HepG2 (cell line): ENCODE data around the gene RHOG. TPM values are rescaled to one million over a fixed set of nuclear protein-coding genes. Genes with fewer than 3 reads are reported as not detected.

Experiments
- CAMTA2 ChIP-seq: sonication (generic); formaldehyde crosslinking; IDR thresholded peaks from 2 replicates; pipeline ENCODE4 v1.4.0; 2020; ENCODE audit warnings: mild to moderate bottlenecking, missing genetic modification reagents, borderline replicate concordance
- CCAR2 ChIP-seq: fragments of 200-400 bp; formaldehyde crosslinking; optimal IDR thresholded peaks from 2 replicates; pipeline ENCODE3; 2018; ENCODE audit warnings: low read depth, mild to moderate bottlenecking, low read length, moderate library complexity
- HNF4A ChIP-seq: sonication (generic); formaldehyde crosslinking; IDR thresholded peaks from 2 replicates; pipeline ENCODE4 v1.4.0; 2020; ENCODE audit warnings: missing genetic modification reagents
- NR2F1 ChIP-seq, 2 experiments: fragments of 450-650 bp in 1 of 2; formaldehyde crosslinking in 1 of 2; IDR thresholded peaks; 2 replicates each; pipeline versions ENCODE4 v1.5.0 to v1.6.1; 2016 to 2020; ENCODE audit warnings: mild to moderate bottlenecking in 1 of 2, missing compliant biosample characterization in 1 of 2, missing genetic modification reagents in 1 of 2, moderate library complexity in 1 of 2
- PPARG ChIP-seq: conservative IDR thresholded peaks from 2 replicates; pipeline ENCODE4 v1.6.1; 2016; ENCODE audit warnings: missing biosample characterization, missing genetic modification reagents
- RARA ChIP-seq: IDR thresholded peaks from 2 replicates; pipeline ENCODE4 v1.6.1; 2016; ENCODE audit warnings: missing genetic modification reagents, missing compliant biosample characterization
- SMAD1 ChIP-seq: sonication (generic); formaldehyde crosslinking; IDR thresholded peaks from 2 replicates; pipeline ENCODE4 v1.4.0; 2020; ENCODE audit warnings: missing genetic modification reagents, low read depth, mild to moderate bottlenecking, borderline replicate concordance
- ZNF264 ChIP-seq: sonication (generic); formaldehyde crosslinking; IDR thresholded peaks from 2 replicates; pipeline ENCODE4 v1.4.0; 2020; ENCODE audit warnings: missing genetic modification reagents
- ZNF292 ChIP-seq: sonication (generic); formaldehyde crosslinking; IDR thresholded peaks from 2 replicates; pipeline ENCODE4 v1.8.1; 2022; ENCODE audit warnings: mild to moderate bottlenecking, low read depth, missing genetic modification reagents, borderline replicate concordance
- ZNF800 ChIP-seq: sonication (generic); formaldehyde crosslinking; IDR thresholded peaks from 2 replicates; pipeline ENCODE4 v1.4.0; 2020; ENCODE audit warnings: missing genetic modification reagents
- polyA plus RNA-seq, 8 experiments: library from polyadenylated mRNA; depleted of rRNA in 3 of 8; stranded (reverse) in 7 of 8; unstranded in 1 of 8; fragments of >200 nt; fragmentation: Illumina TruSeq in 4 of 8; extraction: Trizol in 4 of 8; gene quantifications; 2 replicates each; pipeline versions ENCODE4 v1.2.1 to v1.2.3, GENCODE V29; 2011 to 2016; ENCODE audit warnings: low read depth in 4 of 8, missing spikeins in 1 of 8, mixed read lengths in 1 of 8; ENCODE audit not compliant: insufficient read depth in 1 of 8
- total RNA-seq, 5 experiments: library from RNA; depleted of rRNA; stranded (reverse); fragments of >200 nt; fragmentation: Illumina TruSeq; extraction: Trizol; gene quantifications; 2 replicates each; pipeline ENCODE4 v1.2.3, GENCODE V29; 2016; ENCODE audit warnings: low read depth in 1 of 5
- TF ChIP-seq, protein P1 (sequence below): sonication (generic); formaldehyde crosslinking; IDR thresholded peaks from 2 replicates; pipeline ENCODE4 v1.9.0; 2021; ENCODE audit warnings: mild to moderate bottlenecking, missing genetic modification reagents
- TF ChIP-seq, protein P2 (sequence below): sonication (generic); formaldehyde crosslinking; conservative IDR thresholded peaks from 2 replicates; pipeline ENCODE4 v1.4.0; 2020; ENCODE audit warnings: mild to moderate bottlenecking, missing genetic modification reagents, moderate library complexity

The RHOG gene
- total and polyA plus RNA-seq, 2 of the 13 experiments (the other 11 are each of a cell fraction or from before 2014, with no cell fraction given) = 7.7 to 23.4 TPM

GRCh38 chr11:3877364-3878257 is 36.9 kb upstream of the RHOG start (continued):
- TF ChIP-seq, protein P1, sequence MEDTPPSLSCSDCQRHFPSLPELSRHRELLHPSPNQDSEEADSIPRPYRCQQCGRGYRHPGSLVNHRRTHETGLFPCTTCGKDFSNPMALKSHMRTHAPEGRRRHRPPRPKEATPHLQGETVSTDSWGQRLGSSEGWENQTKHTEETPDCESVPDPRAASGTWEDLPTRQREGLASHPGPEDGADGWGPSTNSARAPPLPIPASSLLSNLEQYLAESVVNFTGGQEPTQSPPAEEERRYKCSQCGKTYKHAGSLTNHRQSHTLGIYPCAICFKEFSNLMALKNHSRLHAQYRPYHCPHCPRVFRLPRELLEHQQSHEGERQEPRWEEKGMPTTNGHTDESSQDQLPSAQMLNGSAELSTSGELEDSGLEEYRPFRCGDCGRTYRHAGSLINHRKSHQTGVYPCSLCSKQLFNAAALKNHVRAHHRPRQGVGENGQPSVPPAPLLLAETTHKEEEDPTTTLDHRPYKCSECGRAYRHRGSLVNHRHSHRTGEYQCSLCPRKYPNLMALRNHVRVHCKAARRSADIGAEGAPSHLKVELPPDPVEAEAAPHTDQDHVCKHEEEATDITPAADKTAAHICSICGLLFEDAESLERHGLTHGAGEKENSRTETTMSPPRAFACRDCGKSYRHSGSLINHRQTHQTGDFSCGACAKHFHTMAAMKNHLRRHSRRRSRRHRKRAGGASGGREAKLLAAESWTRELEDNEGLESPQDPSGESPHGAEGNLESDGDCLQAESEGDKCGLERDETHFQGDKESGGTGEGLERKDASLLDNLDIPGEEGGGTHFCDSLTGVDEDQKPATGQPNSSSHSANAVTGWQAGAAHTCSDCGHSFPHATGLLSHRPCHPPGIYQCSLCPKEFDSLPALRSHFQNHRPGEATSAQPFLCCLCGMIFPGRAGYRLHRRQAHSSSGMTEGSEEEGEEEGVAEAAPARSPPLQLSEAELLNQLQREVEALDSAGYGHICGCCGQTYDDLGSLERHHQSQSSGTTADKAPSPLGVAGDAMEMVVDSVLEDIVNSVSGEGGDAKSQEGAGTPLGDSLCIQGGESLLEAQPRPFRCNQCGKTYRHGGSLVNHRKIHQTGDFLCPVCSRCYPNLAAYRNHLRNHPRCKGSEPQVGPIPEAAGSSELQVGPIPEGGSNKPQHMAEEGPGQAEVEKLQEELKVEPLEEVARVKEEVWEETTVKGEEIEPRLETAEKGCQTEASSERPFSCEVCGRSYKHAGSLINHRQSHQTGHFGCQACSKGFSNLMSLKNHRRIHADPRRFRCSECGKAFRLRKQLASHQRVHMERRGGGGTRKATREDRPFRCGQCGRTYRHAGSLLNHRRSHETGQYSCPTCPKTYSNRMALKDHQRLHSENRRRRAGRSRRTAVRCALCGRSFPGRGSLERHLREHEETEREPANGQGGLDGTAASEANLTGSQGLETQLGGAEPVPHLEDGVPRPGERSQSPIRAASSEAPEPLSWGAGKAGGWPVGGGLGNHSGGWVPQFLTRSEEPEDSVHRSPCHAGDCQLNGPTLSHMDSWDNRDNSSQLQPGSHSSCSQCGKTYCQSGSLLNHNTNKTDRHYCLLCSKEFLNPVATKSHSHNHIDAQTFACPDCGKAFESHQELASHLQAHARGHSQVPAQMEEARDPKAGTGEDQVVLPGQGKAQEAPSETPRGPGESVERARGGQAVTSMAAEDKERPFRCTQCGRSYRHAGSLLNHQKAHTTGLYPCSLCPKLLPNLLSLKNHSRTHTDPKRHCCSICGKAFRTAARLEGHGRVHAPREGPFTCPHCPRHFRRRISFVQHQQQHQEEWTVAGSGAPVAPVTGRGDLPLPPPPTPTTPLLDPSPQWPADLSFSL (CRISPR knock-in tag) = 0 out of 2 replicates have a peak, but pooled peaks have one; percentile 19
- TF ChIP-seq HNF4A (CRISPR knock-in tag) (peak; percentile 52), RARA (peak; percentile 28), ZNF264 (no peak), SMAD1 (CRISPR knock-in tag) (no peak), ZNF292 (CRISPR knock-in tag) (peak; percentile 23; the same call in 1 of the 2 replicates), CAMTA2 (CRISPR knock-in tag) (no peak), PPARG (CRISPR knock-in tag) (0 out of 2 replicates have a peak, but pooled peaks have one; percentile 52), CCAR2 (no peak), NR2F1 (CRISPR knock-in tag; IDR thresholded peaks at IDR 0.05) (no peak), ZNF800 (CRISPR knock-in tag) (no peak)
- TF ChIP-seq, protein P2, sequence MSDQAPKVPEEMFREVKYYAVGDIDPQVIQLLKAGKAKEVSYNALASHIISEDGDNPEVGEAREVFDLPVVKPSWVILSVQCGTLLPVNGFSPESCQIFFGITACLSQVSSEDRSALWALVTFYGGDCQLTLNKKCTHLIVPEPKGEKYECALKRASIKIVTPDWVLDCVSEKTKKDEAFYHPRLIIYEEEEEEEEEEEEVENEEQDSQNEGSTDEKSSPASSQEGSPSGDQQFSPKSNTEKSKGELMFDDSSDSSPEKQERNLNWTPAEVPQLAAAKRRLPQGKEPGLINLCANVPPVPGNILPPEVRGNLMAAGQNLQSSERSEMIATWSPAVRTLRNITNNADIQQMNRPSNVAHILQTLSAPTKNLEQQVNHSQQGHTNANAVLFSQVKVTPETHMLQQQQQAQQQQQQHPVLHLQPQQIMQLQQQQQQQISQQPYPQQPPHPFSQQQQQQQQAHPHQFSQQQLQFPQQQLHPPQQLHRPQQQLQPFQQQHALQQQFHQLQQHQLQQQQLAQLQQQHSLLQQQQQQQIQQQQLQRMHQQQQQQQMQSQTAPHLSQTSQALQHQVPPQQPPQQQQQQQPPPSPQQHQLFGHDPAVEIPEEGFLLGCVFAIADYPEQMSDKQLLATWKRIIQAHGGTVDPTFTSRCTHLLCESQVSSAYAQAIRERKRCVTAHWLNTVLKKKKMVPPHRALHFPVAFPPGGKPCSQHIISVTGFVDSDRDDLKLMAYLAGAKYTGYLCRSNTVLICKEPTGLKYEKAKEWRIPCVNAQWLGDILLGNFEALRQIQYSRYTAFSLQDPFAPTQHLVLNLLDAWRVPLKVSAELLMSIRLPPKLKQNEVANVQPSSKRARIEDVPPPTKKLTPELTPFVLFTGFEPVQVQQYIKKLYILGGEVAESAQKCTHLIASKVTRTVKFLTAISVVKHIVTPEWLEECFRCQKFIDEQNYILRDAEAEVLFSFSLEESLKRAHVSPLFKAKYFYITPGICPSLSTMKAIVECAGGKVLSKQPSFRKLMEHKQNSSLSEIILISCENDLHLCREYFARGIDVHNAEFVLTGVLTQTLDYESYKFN (CRISPR knock-in tag) = peak; percentile 73
